Caco-2 (cell line): ENCODE data around the gene DPF1. TPM values are rescaled to one million over a fixed set of nuclear protein-coding genes. Genes with fewer than 3 reads are reported as not detected.

Experiments used
- BruUV-seq: library from RNA; stranded (reverse); fragments of 400-500 nt; replicated peaks from 2 replicates; lab custom pipeline; 2021; lab: Mats Ljungman, UMichigan
- CTCF ChIA-PET: fragments of 300-600 bp; sonication (Branson Sonifier 250); formaldehyde crosslinking; loops from one replicate; lab custom pipeline; 2022; ENCODE audit warnings: antibody characterized with exemption; lab: Charles Lee
- POLR2A ChIA-PET: fragments of 300-600 bp; sonication (Branson Sonifier 250); formaldehyde crosslinking; loops from one replicate; lab custom pipeline; 2022; ENCODE audit warnings: antibody characterized with exemption; lab: Charles Lee
- DNase-seq, 2 experiments: peaks; one replicate each; pipeline versions ENCODE4 v3.0.0 to v3.0.0-alpha.2; 2020 to 2022
- H3K27me3 ChIP-seq: replicated peaks from 2 replicates; pipeline ENCODE4 v1.6.0; 2011; ENCODE audit warnings: low read length; ENCODE audit not compliant: control insufficient read depth, insufficient read depth
- H3K36me3 ChIP-seq: 2 replicates; pipeline ENCODE4 v1.5.1; 2011; ENCODE audit warnings: low read length; ENCODE audit not compliant: control insufficient read depth, insufficient read depth
- H3K4me1 ChIP-seq: fragments of 250-450 bp; sonication (Bioruptor Pico); 2 replicates; pipeline ENCODE4 v1.5.1; 2020; ENCODE audit warnings: mild to moderate bottlenecking
- H3K4me3 ChIP-seq: 2 replicates; pipeline ENCODE4 v1.5.1; 2011; ENCODE audit warnings: low read depth, mild to moderate bottlenecking, control low read depth, low read length
- H3K9me3 ChIP-seq: fragments of 250-450 bp; sonication (Bioruptor Pico); 2 replicates; pipeline ENCODE4 v1.5.1; 2020; ENCODE audit warnings: mild to moderate bottlenecking, moderate library complexity
- H3K27ac Mint-ChIP-seq: one replicate; pipeline ENCODE4 v1.8.0; 2022; ENCODE audit warnings: mixed read lengths; ENCODE audit not compliant: unreplicated experiment
- H3K27me3 Mint-ChIP-seq: one replicate; pipeline ENCODE4 v1.8.0; 2022; ENCODE audit warnings: mixed read lengths; ENCODE audit not compliant: insufficient read depth, unreplicated experiment
- H3K36me3 Mint-ChIP-seq: one replicate; pipeline ENCODE4 v1.8.0; 2022; ENCODE audit warnings: mild to moderate bottlenecking, mixed read lengths; ENCODE audit not compliant: insufficient read depth, unreplicated experiment
- H3K4me1 Mint-ChIP-seq: one replicate; pipeline ENCODE4 v1.8.0; 2022; ENCODE audit warnings: low read depth, mixed read lengths; ENCODE audit not compliant: unreplicated experiment
- H3K4me3 Mint-ChIP-seq: one replicate; pipeline ENCODE4 v1.8.0; 2022; ENCODE audit warnings: mild to moderate bottlenecking, moderate library complexity, mixed read lengths; ENCODE audit not compliant: unreplicated experiment
- H3K9me3 Mint-ChIP-seq: one replicate; pipeline ENCODE4 v1.8.0; 2022; ENCODE audit warnings: mixed read lengths; ENCODE audit not compliant: unreplicated experiment
- intact Hi-C: fragments of 100-400 bp; cut with micrococcal nuclease; formaldehyde crosslinking; loops from one replicate; pipeline ENCODE4 v1.10.0; 2022; ENCODE audit not compliant: unreplicated experiment
- total RNA-seq: library from RNA; stranded (reverse); gene quantifications from 2 replicates; pipeline ENCODE4 v1.2.3, GENCODE V29; 2022
- TF ChIP-seq, protein P1 (sequence below), 2 experiments: fragments of 200-600 bp in 1 of 2; IDR thresholded peaks; 1 replicate in 1 of 2; 2 replicates in 1 of 2; pipeline versions ENCODE4 v1.5.1 to v1.8.0; 2011 to 2022; ENCODE audit warnings: antibody characterized with exemption in 1 of 2, control low read depth in 1 of 2, inconsistent platforms in 1 of 2, low read depth in 1 of 2, low read length in 1 of 2, mild to moderate bottlenecking in 1 of 2, moderate library complexity in 1 of 2; ENCODE audit not compliant: insufficient read depth in 1 of 2, severe bottlenecking in 1 of 2, unreplicated experiment in 1 of 2

DPF1 gene
- total RNA-seq, 1 experiment from 2014 or later, result 5.0 TPM

DNA sequence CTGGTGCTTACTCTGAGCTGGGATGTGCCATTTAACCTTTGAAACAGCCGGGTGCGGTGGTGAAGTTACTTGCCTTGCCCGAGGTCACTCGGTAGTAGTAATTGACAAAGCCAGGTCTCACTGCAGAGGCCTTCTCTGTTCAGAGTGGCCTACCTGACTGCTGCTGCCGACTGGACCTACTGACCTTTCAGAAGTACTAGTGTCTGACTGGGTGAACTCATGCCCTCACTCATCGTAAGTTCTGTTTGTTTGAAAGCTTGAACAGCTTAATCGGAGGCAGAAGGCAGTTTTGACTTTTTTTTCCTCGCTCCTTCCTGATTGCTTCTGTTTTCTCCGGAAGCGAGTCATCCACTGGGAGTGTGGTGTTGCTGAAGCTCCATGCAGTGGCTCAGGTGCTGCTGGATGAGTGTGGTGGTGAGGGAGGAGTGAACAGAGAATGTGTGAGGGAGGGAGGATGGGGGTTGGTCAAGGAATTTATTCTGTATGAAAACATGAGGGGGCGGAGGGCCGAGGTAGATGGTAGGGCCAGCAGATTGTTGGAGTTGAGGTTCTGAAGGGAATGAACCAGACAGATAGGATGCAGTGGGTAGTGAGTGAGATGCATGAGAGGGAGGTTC is 43.1 kb upstream of the DPF1 start:
- H3K4me3 ChIP-seq, result peak overlapping the region; percentile 93
- H3K9me3 ChIP-seq, result no peaks in the 10 kb centered on the region
- Mint-ChIP-seq H3K27ac (peak overlapping the region; percentile 98), H3K4me1 (peaks cover 70% of the 10 kb centered on the region), H3K27me3 (no peaks in the 10 kb centered on the region), H3K9me3 (no peaks in the 10 kb centered on the region), H3K36me3 (peaks cover 88% of the 10 kb centered on the region), H3K4me3 (peak overlapping the region; percentile 99)
- intact Hi-C loops, result no loop called here
- H3K36me3 ChIP-seq, result no peaks in the 10 kb centered on the region
- TF ChIP-seq, protein P1, sequence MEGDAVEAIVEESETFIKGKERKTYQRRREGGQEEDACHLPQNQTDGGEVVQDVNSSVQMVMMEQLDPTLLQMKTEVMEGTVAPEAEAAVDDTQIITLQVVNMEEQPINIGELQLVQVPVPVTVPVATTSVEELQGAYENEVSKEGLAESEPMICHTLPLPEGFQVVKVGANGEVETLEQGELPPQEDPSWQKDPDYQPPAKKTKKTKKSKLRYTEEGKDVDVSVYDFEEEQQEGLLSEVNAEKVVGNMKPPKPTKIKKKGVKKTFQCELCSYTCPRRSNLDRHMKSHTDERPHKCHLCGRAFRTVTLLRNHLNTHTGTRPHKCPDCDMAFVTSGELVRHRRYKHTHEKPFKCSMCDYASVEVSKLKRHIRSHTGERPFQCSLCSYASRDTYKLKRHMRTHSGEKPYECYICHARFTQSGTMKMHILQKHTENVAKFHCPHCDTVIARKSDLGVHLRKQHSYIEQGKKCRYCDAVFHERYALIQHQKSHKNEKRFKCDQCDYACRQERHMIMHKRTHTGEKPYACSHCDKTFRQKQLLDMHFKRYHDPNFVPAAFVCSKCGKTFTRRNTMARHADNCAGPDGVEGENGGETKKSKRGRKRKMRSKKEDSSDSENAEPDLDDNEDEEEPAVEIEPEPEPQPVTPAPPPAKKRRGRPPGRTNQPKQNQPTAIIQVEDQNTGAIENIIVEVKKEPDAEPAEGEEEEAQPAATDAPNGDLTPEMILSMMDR (IDR thresholded peaks at IDR 0.05; ENCODE audit: insufficient read depth in 1 of 2, low read depth in 1 of 2, low read length in 1 of 2, severe bottlenecking in 1 of 2, unreplicated experiment in 1 of 2), result no peak
- H3K27me3 ChIP-seq, result no peaks in the 10 kb centered on the region
- H3K4me1 ChIP-seq, result peaks cover 68% of the 10 kb centered on the region
- no TSS peak for BruUV-seq
- DNase-seq, result peak; percentile 42 to 62
- ChIA-PET POLR2A (interaction anchor here (0.6 to 2.3 kb wide), 4 partner anchors 7 to 121 kb away, joined by 3 to 23 read pairs (median 9); no protein-coding TSS in a partner anchor), CTCF (interaction anchor here (0.6 to 1.3 kb wide), 3 partner anchors 37 to 136 kb away, joined by 3 to 4 read pairs (median 3); partner anchors contain the start of genes C19orf33 and FAM98C)

DNA sequence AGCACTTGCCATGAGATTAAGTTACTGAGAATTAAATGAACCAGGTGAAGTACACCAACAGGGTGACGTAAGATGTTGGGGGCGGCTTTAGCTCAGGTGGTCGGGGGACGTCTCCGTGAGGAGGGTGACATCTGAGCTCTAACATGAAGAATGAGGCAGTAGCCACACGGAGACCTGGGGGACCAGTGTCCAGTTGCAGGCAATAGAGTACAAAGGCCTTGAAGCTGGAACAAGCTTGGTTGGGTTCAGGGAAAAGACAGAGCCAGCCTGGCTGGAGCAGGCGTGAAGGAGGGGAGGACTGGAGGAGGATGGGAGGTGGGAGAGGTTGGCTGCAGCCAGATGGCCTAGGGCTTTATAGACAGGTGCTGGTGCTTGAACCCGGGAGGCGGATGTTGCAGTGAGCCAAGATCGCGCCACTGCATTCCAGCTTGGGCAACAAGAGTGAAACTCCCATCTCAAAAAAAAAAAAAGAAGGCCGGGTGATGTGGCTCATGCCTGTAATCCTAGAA is 42.0 kb upstream of the DPF1 start:
- H3K9me3 Mint-ChIP-seq, result no peaks in the 10 kb centered on the region
- POLR2A ChIA-PET, result interaction anchor here (0.8 to 2.5 kb wide), 4 partner anchors 8 to 95 kb away, joined by 3 to 9 read pairs (median 9); partner anchors contain the start of gene C19orf33
- Histone ChIP-seq H3K9me3 (no peaks in the 10 kb centered on the region), H3K27me3 (no peaks in the 10 kb centered on the region), H3K4me3 (peak overlapping the region; percentile 93), H3K4me1 (peaks cover 63% of the 10 kb centered on the region), H3K36me3 (no peaks in the 10 kb centered on the region)
- CTCF ChIA-PET, result interaction anchor here (0.6 to 2.0 kb wide), 3 partner anchors 21 to 112 kb away, joined by 3 to 16 read pairs (median 3); no protein-coding TSS in a partner anchor
- no TSS peak for BruUV-seq
- DNase-seq, result no peak
- no peaks in the 10 kb centered on the region for H3K27me3 Mint-ChIP-seq
- TF ChIP-seq, protein P1 (IDR thresholded peaks at IDR 0.05; ENCODE audit: insufficient read depth in 1 of 2, low read depth in 1 of 2, low read length in 1 of 2, severe bottlenecking in 1 of 2, unreplicated experiment in 1 of 2), result no peak
- peak overlapping the region; percentile 98 for H3K27ac Mint-ChIP-seq
- H3K4me1 Mint-ChIP-seq, result peaks cover 66% of the 10 kb centered on the region
- intact Hi-C loops, result no loop called here
- peak overlapping the region; percentile 99 for H3K4me3 Mint-ChIP-seq
- peaks cover 77% of the 10 kb centered on the region for H3K36me3 Mint-ChIP-seq

GRCh38 chr19:38265213-38265861 is 41.3 kb upstream of the DPF1 start:
- BruUV-seq, result TSS peak; percentile 66
- ChIA-PET POLR2A (interaction anchor here (0.8 to 2.5 kb wide), 6 partner anchors 9 to 109 kb away, joined by 3 to 9 read pairs (median 9); partner anchors contain the start of genes C19orf33 and PSMD8), CTCF (interaction anchor here (0.6 to 2.0 kb wide), 5 partner anchors 18 to 112 kb away, joined by 3 to 16 read pairs (median 4); no protein-coding TSS in a partner anchor)
- peaks cover 70% of the 10 kb centered on the region for H3K36me3 Mint-ChIP-seq
- Histone ChIP-seq H3K4me3 (peak overlapping the region; percentile 93), H3K36me3 (no peaks in the 10 kb centered on the region), H3K9me3 (no peaks in the 10 kb centered on the region), H3K27me3 (no peaks in the 10 kb centered on the region), H3K4me1 (peaks cover 56% of the 10 kb centered on the region)
- H3K9me3 Mint-ChIP-seq, result no peaks in the 10 kb centered on the region
- intact Hi-C loops, result no loop called here
- peaks cover 60% of the 10 kb centered on the region for H3K4me1 Mint-ChIP-seq
- DNase-seq, result peak; percentile 55 to 62
- no peaks in the 10 kb centered on the region for H3K27me3 Mint-ChIP-seq
- TF ChIP-seq, protein P1 (IDR thresholded peaks at IDR 0.05; ENCODE audit: insufficient read depth in 1 of 2, low read depth in 1 of 2, low read length in 1 of 2, severe bottlenecking in 1 of 2, unreplicated experiment in 1 of 2), result no peak
- peak overlapping the region; percentile 99 for H3K4me3 Mint-ChIP-seq
- peak overlapping the region; percentile 98 for H3K27ac Mint-ChIP-seq
